GM19239 (cell line): ENCODE results near the gene GDF10.
A peak's percentile ranks its signal among the peaks of the same experiment; 100 is the strongest.

Source experiments
- DNase-seq: peaks from one replicate; pipeline ENCODE4 v3.0.0; 2011; ENCODE audit warnings: low spot score; ENCODE audit not compliant: insufficient read length
- FAIRE-seq: peaks from 2 replicates; lab custom pipeline; 2011; peaks lifted over from hg19 to GRCh38; lab: Jason Lieb, UNC

Gene GDF10

DNA sequence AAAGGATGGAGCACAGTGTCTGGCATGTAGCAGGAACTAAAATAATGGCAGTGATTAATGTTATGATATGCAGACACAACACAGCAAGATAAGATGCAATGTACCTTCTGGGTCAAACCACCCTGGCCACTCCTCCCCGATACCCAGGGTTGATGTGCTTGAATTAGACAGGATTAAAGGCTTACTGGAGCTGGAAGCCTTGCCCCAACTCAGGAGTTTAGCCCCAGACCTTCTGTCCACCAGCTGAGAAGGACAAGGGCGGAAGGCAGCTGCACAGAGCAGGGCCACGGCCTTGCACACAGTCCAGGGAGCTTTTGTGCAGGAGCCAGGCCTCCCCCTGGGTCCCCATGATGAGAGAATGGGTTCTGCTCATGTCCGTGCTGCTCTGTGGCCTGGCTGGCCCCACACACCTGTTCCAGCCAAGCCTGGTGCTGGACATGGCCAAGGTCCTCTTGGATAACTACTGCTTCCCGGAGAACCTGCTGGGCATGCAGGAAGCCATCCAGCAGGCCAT is 48.2 kb downstream of the GDF10 start, which contains the start of gene RBP3:
Gene RBP3 (plus strand): TSS at position 226 of the 514 bp plus-strand sequence. CDS start 122 bp downstream, at position 348.
- DNase-seq (no peak), FAIRE-seq (no peak)

GRCh38 chr10:47348661-47349470 is 48.9 kb downstream of the GDF10 start:
- FAIRE-seq, result no peak
- no peak for DNase-seq

GRCh38 chr10:47349516-47349915 is 49.5 kb downstream of the GDF10 start:
- FAIRE-seq (no peak), DNase-seq (no peak)

DNA sequence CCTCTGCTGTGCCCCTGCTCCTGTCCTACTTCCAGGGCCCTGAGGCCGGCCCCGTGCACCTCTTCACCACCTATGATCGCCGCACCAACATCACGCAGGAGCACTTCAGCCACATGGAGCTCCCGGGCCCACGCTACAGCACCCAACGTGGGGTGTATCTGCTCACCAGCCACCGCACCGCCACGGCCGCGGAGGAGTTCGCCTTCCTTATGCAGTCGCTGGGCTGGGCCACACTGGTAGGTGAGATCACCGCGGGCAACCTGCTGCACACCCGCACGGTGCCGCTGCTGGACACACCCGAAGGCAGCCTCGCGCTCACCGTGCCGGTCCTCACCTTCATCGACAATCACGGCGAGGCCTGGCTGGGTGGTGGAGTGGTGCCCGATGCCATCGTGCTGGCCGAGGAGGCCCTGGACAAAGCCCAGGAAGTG is 50.0 kb downstream of the GDF10 start:
- FAIRE-seq (no peak), DNase-seq (no peak)

DNA sequence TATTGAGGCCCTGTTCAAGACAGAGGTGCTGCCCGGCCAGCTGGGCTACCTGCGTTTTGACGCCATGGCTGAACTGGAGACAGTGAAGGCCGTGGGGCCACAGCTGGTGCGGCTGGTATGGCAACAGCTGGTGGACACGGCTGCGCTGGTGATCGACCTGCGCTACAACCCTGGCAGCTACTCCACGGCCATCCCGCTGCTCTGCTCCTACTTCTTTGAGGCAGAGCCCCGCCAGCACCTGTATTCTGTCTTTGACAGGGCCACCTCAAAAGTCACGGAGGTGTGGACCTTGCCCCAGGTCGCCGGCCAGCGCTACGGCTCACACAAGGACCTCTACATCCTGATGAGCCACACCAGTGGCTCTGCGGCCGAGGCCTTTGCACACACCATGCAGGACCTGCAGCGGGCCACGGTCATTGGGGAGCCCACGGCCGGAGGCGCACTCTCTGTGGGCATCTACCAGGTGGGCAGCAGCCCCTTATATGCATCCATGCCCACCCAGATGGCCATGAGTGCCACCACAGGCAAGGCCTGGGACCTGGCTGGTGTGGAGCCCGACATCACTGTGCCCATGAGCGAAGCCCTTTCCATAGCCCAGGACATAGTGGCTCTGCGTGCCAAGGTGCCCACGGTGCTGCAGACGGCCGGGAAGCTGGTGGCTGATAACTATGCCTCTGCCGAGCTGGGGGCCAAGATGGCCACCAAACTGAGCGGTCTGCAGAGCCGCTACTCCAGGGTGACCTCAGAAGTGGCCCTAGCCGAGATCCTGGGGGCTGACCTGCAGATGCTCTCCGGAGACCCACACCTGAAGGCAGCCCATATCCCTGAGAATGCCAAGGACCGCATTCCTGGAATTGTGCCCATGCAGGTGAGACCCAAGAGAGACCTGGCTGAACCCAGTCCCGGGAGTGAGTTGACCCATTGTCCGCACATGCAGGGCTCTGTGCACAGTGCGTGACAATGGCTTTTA is 51.0 kb downstream of the GDF10 start:
- DNase-seq, result no peak
- no peak for FAIRE-seq

DNA sequence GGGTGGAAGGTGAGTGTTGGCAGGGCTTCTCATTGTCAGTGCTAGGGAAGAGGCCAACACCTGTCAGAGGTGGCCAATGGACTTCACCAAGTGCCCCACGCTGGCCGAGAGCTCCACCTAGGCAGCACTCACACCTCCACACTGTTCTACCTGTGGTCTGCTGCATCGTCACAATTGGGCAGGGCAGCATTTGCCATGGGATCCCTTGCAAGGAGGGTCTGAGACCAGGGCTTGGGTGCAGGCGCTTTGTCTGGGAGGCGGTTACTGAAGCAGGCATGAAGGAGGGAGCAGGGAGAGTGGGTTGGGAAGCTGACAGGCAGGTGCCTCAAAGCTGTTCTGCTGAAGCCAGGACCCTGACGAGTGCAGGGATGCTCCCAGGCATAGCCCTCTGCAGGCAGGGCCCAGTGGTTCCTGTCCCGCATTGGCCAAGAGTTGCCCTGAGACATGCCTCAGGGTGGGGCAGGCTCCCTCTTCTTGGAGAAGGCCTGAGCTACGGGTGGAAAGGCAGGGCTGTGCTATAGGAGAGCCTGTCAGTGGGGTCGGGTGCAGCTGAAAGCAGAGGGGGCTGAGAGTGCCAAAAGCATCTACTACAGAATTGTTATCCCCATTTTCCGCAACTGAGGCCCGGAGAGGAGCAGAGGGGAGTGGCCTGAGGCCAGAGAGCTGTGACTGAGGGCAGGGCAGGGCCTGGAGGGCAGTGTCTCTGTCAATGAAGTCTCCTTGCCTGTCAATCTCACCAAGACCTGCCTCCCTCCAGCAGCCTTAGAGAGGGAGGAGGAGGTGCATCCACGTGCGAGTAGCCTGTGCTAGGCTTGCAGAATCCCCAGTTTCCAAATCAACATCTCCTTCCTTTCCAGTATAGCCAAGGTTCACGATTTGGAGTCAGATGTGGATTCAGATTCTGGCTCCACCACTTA is 52.2 kb downstream of the GDF10 start:
- DNase-seq (no peak), FAIRE-seq (no peak)

- DNase-seq (no peak), FAIRE-seq (no peak)
Measured at GRCh38 chr10:47353351-47353750, 53.4 kb downstream of the GDF10 start.

DNA sequence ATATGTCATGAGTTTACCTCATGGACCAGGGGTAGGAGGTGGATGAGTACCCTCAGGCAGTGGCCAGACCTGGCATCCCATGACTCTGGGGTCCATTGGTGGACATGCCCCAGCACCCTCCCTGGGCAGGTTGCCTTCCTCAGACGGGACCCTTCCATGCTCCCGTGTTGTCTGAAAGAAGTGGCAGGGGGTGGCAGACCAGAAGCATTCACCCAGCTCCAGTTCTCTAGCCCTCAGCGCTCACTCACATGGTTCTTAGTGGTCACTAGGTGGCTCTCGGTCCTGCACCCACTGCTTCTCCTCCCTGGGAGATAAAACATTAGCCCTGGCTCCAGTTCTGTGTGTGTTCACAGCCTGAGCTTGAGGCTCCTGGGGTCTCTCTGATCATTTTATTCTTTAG is 54.2 kb downstream of the GDF10 start:
- no peak for DNase-seq
- no peak for FAIRE-seq

- FAIRE-seq (no peak), DNase-seq (no peak)
Measured at GRCh38 chr10:47354900-47355299, 54.9 kb downstream of the GDF10 start.

DNA sequence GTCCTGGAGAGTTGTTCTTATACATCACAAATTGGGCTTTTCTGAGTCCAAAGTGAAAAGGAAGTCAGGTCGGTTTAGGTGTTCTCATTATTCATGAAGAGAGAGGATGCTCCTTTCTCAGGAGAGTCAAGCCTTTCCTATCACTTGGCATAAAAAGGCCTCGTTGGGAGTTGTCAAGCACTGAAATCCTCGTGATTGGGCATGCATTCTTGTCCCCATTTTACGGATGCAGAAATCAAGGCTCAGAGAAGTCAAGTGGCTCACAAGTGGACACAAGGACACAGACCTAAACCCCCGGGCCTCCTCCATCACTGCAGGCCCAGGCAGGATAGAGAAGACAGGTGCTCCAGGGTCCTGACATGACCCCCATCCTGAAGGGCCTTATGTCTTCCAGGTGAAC is 56.7 kb downstream of the GDF10 start:
- no peak for DNase-seq
- FAIRE-seq, result no peak

DNA sequence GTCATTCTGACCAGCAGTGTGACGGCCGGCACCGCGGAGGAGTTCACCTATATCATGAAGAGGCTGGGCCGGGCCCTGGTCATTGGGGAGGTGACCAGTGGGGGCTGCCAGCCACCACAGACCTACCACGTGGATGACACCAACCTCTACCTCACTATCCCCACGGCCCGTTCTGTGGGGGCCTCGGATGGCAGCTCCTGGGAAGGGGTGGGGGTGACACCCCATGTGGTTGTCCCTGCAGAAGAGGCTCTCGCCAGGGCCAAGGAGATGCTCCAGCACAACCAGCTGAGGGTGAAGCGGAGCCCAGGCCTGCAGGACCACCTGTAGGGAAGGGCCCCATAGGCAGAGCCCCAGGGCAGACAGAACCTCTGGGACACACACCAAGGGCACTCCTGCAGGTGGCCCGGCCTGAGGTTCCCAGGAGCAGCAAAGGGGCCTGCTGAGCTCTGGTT is 57.2 kb downstream of the GDF10 start:
- no peak for DNase-seq
- FAIRE-seq, result no peak

DNA sequence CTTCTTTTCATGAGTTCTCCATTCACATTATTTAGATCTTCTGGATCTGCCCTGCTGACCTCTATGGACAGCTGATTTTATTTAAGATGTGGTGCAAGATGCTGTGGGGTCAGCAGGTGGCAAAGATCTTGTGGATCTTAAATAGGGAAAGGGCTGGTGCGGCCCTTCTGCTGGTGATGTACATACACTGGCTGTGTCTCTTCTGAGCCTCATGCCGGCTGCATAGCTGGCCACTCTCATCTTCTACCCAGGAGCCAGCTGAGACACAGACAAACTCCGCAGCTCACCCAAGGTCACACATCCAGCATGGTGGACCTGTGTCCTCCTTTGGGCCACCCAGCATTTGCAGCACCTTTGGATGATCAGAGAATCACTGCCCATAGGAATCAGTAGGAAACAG is 57.9 kb downstream of the GDF10 start:
- FAIRE-seq (no peak), DNase-seq (no peak)

DNA sequence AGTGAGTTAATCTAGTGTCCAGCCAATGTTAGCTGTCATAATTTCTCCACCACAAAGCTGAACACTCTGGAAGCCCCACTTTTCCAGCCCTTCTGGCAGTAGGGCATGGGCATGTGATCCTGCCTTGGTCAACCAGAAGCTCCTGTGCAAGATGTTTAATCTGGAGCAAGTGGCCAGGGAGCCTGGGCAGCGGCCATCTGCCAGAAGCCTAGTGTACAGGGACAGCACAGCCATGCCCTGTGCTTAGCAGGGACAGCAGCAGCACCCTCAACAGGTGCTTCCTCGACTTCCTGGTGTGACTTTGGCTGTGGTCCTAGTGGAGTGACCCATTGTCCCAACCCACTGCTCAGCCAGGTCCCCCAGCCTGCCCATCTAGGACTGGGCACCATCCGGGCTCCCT is 58.5 kb downstream of the GDF10 start:
- FAIRE-seq (no peak), DNase-seq (no peak)

DNA sequence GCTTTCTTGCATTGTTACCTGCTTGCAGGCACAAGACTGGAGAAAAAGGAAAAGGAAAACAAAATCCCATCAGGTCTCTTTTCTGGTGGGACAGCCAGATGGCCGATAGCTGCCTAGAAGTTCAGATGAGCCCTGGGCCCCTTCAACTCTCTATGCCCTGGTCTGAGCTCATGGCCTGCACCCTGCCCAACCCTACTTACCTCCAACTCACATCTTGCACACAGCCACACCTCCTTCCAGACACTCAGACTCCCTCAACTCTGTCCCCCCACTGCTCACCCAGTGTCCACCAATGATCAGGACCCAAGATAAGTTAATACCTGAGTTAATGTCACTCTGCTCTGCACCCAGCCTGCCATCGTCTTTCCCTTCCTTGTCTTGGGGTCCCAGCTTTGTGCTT is 59.1 kb downstream of the GDF10 start:
- FAIRE-seq, result no peak

DNA sequence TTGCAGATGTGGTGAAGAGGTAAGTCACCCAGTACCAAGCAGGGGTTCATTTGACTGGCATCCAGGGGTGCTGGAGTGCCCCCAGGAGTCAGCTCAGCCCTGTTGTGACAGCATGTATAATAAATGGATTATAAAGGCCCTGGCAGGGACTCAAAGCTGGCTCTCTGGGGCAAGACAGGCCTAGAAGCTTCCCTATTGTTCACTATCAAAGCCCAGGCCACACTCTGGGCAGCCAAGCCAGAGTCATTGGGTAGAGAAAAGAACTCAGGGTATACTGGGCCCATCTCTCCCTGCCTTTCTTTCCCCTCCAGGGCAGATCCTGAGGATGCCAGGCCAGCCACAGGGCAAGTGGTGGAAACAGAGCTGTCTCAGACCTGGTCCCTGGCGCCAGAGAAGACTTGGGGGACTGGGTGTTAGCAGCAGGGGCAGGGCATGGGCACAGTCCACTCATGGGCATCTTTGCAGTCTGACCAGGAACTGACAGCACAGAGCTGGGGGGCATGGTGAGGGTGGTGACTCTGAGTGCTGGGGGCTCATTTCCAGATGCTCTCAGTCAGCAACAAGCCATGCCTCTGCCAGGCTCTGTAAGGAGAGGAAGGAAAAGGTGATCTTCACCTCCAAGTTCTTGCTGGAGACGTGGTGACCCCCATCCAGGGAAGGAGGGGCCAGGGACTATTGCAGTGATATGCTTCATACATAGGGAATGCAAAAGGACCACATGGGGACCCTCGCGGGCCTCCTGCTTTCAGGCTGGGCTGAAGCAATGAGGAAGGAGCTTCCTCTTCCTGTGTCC is 59.8 kb downstream of the GDF10 start:
- FAIRE-seq (no peak), DNase-seq (no peak)

More for the DNA sequence above, 59.1 kb downstream of the GDF10 start:
- no peak for DNase-seq

- FAIRE-seq, result no peak
- no peak for DNase-seq
Measured at GRCh38 chr10:47360419-47361040, 60.5 kb downstream of the GDF10 start.

DNA sequence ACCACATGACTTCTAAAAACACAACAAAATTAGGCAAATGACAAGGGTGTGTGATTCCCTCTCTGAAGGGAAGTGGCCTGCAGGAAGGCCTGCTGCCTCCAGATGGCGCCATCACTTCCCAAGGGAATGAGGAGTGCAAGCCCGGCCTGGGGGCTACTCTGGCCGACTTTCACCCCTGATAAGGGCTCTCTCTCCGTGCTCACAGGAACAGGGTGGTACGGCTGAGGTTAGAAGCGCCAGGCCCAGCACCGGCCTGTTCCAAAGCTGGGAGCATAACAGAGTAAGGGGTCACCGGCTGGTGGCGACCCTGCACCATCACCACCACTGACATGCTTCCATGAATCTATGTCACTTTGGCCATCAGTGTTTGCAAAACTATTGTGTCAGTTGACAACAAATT is 61.3 kb downstream of the GDF10 start:
- FAIRE-seq, result no peak
- DNase-seq, result peak; percentile 32

DNA sequence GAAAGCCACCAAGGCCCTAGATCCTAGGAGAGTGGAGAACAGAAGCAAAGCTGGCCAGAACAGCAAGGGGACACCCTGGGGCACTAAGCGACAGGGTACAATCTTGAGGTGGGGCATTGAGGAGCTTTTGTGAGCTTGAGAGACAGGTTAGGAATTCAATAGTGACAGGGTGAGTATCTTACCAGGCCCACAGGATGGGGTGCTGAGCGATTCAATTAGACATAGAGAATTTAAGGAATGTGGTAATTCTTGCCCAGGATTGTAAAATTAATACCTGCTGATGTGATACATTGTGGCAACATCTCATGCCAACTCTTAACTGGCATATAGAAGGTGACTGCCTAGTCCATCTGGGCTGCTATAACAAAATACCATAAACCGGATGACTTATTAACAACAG is 62.2 kb downstream of the GDF10 start:
- DNase-seq (no peak), FAIRE-seq (no peak)
